SIG-M5 treated with dmso at 0.1 percent for 504 hours (cell line): Measurements from ENCODE around the gene RC3H2.
"Not testable (repeated sequence)": the region's sequence is repeated elsewhere in the genome, so short reads cannot be mapped to it uniquely, and the experiment has no call there.

Experiments
- DNase-seq: peaks from one replicate; lab custom pipeline; 2025; ENCODE audit not compliant: unreplicated experiment; lab: John Stamatoyannopoulos, UW

RC3H2 gene

DNA sequence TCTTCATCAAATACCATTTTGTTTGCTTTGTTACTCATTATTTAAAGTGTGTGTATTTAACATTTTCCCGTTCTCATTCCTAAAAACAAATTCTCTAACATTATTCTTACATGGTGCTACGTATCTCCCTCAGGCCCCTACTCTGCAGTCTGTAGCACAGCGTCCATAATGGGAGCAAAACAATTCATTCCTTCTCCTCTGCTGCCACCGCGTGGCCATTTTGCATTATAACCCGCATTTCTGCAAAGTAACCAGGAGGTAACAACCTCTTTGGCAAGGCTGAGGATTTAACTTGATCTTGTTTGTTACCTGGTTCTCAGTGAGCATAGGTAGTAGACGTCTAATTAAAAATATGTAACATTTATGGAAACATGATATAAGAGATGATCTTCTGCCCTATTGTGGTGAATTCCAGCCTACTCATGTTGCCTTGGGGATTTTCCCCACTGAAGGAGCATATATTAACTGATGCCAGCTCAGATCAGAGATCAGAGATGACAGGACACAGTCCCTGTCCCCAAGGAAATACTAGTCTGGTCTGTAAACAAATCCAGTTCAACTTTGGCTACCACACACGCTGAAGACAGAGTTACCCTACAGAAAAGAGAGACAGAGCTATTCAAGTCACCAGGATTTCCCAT, 94.7 kb downstream of the RC3H2 start:
- peak; percentile 72 for DNase-seq

DNA sequence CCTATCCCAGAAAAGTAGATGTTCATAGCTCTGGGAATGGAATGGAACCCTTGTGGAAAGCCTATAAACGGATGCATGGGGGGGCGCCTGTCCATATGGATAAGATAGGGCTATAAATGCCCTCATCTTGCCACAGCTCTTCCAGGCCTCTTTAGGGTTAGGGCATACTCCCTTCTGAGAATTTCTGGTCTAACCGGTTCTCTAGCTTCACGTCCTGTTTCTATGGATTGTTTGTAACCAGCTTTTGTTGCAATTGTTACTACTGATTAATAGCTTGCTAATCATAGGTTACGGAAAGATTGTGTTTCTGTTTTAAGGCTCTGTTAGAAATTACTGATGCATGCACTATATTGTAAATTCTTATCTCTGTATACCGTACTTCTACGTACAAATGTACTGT, 95.9 kb downstream of the RC3H2 start:
- DNase-seq: not testable (repeated sequence)

- no peak for DNase-seq
Observed at GRCh38 chr9:122808141-122808540, 97.0 kb downstream of the RC3H2 start.

GRCh38 chr9:122807271-122807900, 97.8 kb downstream of the RC3H2 start:
- DNase-seq: no peak

DNA sequence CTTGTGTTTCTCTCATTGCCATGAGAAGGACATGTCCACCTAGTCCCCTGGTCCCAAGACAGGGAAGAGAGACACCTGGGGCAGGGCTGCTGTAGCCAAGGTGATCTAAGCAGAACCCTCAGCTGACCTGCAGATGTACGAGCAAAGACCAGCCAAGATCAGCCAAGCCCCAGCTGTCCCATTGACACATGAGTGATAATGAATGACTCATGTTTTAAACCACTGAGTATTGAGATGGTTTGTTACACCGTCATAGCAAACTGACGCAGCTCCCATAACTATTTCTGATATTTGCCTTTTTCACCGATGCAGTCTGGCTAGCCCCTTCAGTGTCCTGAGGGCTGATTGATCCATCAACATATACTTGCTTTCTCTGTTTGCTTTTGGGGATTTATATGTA, 98.5 kb downstream of the RC3H2 start:
- DNase-seq: no peak

DNA sequence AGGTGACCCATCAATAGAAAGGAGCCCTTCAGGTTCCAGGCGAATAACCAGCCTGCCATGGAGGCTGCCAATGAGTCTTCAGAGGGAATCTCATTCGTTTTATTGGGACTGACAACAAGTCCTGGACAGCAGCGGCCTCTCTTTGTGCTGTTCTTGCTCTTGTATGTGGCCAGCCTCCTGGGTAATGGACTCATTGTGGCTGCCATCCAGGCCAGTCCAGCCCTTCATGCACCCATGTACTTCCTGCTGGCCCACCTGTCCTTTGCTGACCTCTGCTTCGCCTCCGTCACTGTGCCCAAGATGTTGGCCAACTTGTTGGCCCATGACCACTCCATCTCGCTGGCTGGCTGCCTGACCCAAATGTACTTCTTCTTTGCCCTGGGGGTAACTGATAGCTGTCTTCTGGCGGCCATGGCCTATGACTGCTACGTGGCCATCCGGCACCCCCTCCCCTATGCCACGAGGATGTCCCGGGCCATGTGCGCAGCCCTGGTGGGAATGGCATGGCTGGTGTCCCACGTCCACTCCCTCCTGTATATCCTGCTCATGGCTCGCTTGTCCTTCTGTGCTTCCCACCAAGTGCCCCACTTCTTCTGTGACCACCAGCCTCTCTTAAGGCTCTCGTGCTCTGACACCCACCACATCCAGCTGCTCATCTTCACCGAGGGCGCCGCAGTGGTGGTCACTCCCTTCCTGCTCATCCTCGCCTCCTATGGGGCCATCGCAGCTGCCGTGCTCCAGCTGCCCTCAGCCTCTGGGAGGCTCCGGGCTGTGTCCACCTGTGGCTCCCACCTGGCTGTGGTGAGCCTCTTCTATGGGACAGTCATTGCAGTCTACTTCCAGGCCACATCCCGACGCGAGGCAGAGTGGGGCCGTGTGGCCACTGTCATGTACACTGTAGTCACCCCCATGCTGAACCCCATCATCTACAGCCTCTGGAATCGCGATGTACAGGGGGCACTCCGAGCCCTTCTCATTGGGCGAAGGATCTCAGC, 104.8 kb downstream of the RC3H2 start, which contains the start of gene OR1K1:
Gene OR1K1 (plus strand): TSS at position 58 of the 995 bp plus-strand sequence. CDS start 0 bp downstream, at position 58.
- DNase-seq: no peak

- DNase-seq: no peak
Observed at GRCh38 chr9:122797316-122798063, 107.7 kb downstream of the RC3H2 start.
